Endothelial cell of umbilical vein (primary cell): ENCODE data around the gene ACSF3. TPM values are rescaled to one million over a fixed set of nuclear protein-coding genes. Genes with fewer than 3 reads are reported as not detected.

Source experiments
- BruUV-seq: library from RNA; stranded (reverse); fragments of 400-500 nt; replicated peaks from 2 replicates; lab custom pipeline; 2021; lab: Mats Ljungman, UMichigan
- CTCF ChIA-PET: fragments of 300-600, 350-600 bp; sonication (Branson Sonifier 250); formaldehyde crosslinking; loops from one replicate; lab custom pipeline; 2021; ENCODE audit warnings: antibody characterized with exemption, inconsistent platforms; lab: Charles Lee
- POLR2A ChIA-PET: fragments of 300-600, 350-600 bp; sonication (Branson Sonifier 250); formaldehyde crosslinking; loops from one replicate; lab custom pipeline; 2021; ENCODE audit warnings: antibody characterized with exemption, inconsistent platforms; lab: Charles Lee
- DNase-seq: peaks from one replicate; pipeline ENCODE4 v3.0.0-alpha.2; 2011; ENCODE audit warnings: low read depth, low spot score
- FAIRE-seq: peaks from 2 replicates; lab custom pipeline; 2011; peaks lifted over from hg19 to GRCh38; lab: Jason Lieb, UNC
- H2AFZ ChIP-seq: 2 replicates; pipeline ENCODE4 v1.6.0; 2012; ENCODE audit warnings: low read depth, low read length, control low read depth, inconsistent platforms
- H3K27ac ChIP-seq: 2 replicates; pipeline ENCODE4 v1.5.1; 2011; ENCODE audit warnings: low read depth, mild to moderate bottlenecking, control low read depth, low read length, moderate library complexity; ENCODE audit not compliant: insufficient read depth
- H3K27me3 ChIP-seq, 2 experiments: 2 replicates each; pipeline versions ENCODE4 v1.6.0 to v1.6.1; 2011; ENCODE audit warnings: low read length in 2 of 2, mixed read lengths in 1 of 2; ENCODE audit not compliant: control insufficient read depth in 2 of 2, insufficient read depth in 2 of 2
- H3K36me3 ChIP-seq, 2 experiments: 2 replicates in 1 of 2; 3 replicates in 1 of 2; pipeline ENCODE4 v1.5.1; 2011; ENCODE audit warnings: low read length in 2 of 2, mild to moderate bottlenecking in 1 of 2, moderate library complexity in 1 of 2; ENCODE audit not compliant: control insufficient read depth in 2 of 2, insufficient read depth in 2 of 2; ENCODE audit errors: extremely low read depth in 1 of 2
- H3K4me1 ChIP-seq: 3 replicates; pipeline ENCODE4 v1.5.1; 2011; ENCODE audit warnings: mild to moderate bottlenecking, low read length; ENCODE audit not compliant: control insufficient read depth, insufficient read depth; ENCODE audit errors: extremely low read depth
- H3K4me2 ChIP-seq: 2 replicates; pipeline ENCODE4 v1.6.1; 2011; ENCODE audit warnings: low read length, control low read depth, mixed read lengths; ENCODE audit not compliant: insufficient read depth
- H3K4me3 ChIP-seq, 3 experiments: fragments of 200-600 bp in 1 of 3; sonication (generic), shearing (Covaris generic) in 1 of 3; replicated peaks in 1 of 3; 2 replicates each; pipeline ENCODE4 v1.5.1; 2011 to 2016; ENCODE audit warnings: control low read depth in 3 of 3, low read length in 3 of 3, mild to moderate bottlenecking in 2 of 3, inconsistent platforms in 1 of 3, low read depth in 1 of 3, moderate library complexity in 1 of 3; ENCODE audit not compliant: insufficient read depth in 1 of 3
- H3K79me2 ChIP-seq: 2 replicates; pipeline ENCODE4 v1.6.0; 2012; ENCODE audit warnings: low read length, inconsistent platforms; ENCODE audit not compliant: control insufficient read depth, insufficient read depth
- H3K9ac ChIP-seq: replicated peaks from 2 replicates; pipeline ENCODE3; 2011; ENCODE audit warnings: low read length, control low read depth; ENCODE audit not compliant: insufficient read depth; ENCODE audit errors: extremely low read depth
- H3K9me1 ChIP-seq: replicated peaks from 3 replicates; pipeline ENCODE4 v1.6.0; 2011; ENCODE audit warnings: mild to moderate bottlenecking, low read length; ENCODE audit not compliant: control insufficient read depth, insufficient read depth; ENCODE audit errors: extremely low read depth
- H3K9me3 ChIP-seq: replicated peaks from 2 replicates; pipeline ENCODE4 v1.5.1; 2012; ENCODE audit warnings: low read length, inconsistent platforms; ENCODE audit not compliant: control insufficient read depth, insufficient read depth
- H4K20me1 ChIP-seq: replicated peaks from 2 replicates; pipeline ENCODE3; 2011; ENCODE audit warnings: mild to moderate bottlenecking, low read length; ENCODE audit not compliant: control insufficient read depth, insufficient read depth; ENCODE audit errors: extremely low read depth
- CTCF ChIP-seq, 2 donors: IDR thresholded peaks; 1 replicate in 1 of 2; 2 replicates in 1 of 2; pipeline ENCODE4 v1.5.1; 2011; ENCODE audit warnings: low read length in 2 of 2, mild to moderate bottlenecking in 2 of 2, moderate library complexity in 2 of 2, control low read depth in 1 of 2, inconsistent platforms in 1 of 2, low read depth in 1 of 2; ENCODE audit not compliant: insufficient read depth in 1 of 2; ENCODE audit errors: extremely low read depth in 1 of 2
- EZH2 ChIP-seq: IDR thresholded peaks from 2 replicates; pipeline ENCODE4 v1.6.1; 2012; ENCODE audit warnings: borderline replicate concordance, low read depth, mild to moderate bottlenecking, moderate library complexity, low read length, inconsistent platforms; ENCODE audit not compliant: severe bottlenecking
- FOS ChIP-seq: IDR thresholded peaks from 2 replicates; pipeline ENCODE4 v1.6.1; 2011; ENCODE audit warnings: mild to moderate bottlenecking, low read length, moderate library complexity, borderline replicate concordance; ENCODE audit not compliant: insufficient read depth
- GATA2 ChIP-seq: IDR thresholded peaks from 2 replicates; pipeline ENCODE4 v1.7.0; 2011; ENCODE audit warnings: low read depth, mild to moderate bottlenecking, moderate library complexity, mixed read lengths, low read length; ENCODE audit not compliant: insufficient read length, insufficient read depth
- JUN ChIP-seq: IDR thresholded peaks from 2 replicates; pipeline ENCODE4 v1.6.1; 2011; ENCODE audit warnings: borderline replicate concordance, low read depth; ENCODE audit not compliant: insufficient read length, insufficient read depth
- MAX ChIP-seq: IDR thresholded peaks from 2 replicates; pipeline ENCODE4 v1.6.1; 2011; ENCODE audit not compliant: insufficient read depth, insufficient read length
- MYC ChIP-seq: IDR thresholded peaks from one replicate; pipeline ENCODE4 v1.6.1; 2011; ENCODE audit warnings: mild to moderate bottlenecking, low read depth, low read length
- POLR2A ChIP-seq: IDR thresholded peaks from 2 replicates; pipeline ENCODE4 v1.6.1; 2012; ENCODE audit warnings: low read depth, mild to moderate bottlenecking, control low read depth, low read length
- POLR2AphosphoS5 ChIP-seq: IDR thresholded peaks from 2 replicates; pipeline ENCODE4 v1.6.1; 2012; ENCODE audit warnings: low read depth, mild to moderate bottlenecking, control low read depth, low read length, moderate library complexity; ENCODE audit not compliant: insufficient read depth
- dilution Hi-C: fragments of 300-500 bp; cut with MboI; formaldehyde crosslinking; loops from one replicate; pipeline ENCODE4 v1.15.0; 2019; ENCODE audit warnings: low sequenced_read_pairs; ENCODE audit not compliant: extremely low pct_ligation_motif_present
- intact Hi-C: fragments of 100-400 bp; cut with micrococcal nuclease; formaldehyde crosslinking; loops from one replicate; pipeline ENCODE4 v1.10.0; 2022
- polyA plus RNA-seq, 4 experiments: library from polyadenylated mRNA; depleted of rRNA in 3 of 4; stranded (reverse) in 3 of 4; unstranded in 1 of 4; fragments of >200 nt; gene quantifications; 2 replicates each; pipeline versions ENCODE4 v1.2.1 to v1.2.3, GENCODE V29; 2011 to 2012; ENCODE audit warnings: missing spikeins in 1 of 4
- total RNA-seq: library from RNA; stranded (reverse); gene quantifications from 2 replicates; pipeline ENCODE4 v1.2.3, GENCODE V29; 2021

The ACSF3 gene
- total and polyA plus RNA-seq, 2 donors (not counting 3 experiments of a cell fraction or from before 2014, with no cell fraction given): 18.6 to 33.2 TPM

- POLR2A ChIA-PET: no interaction called here
- Histone ChIP-seq H3K27me3 (no peaks in the 10 kb centered on the region), H3K4me1 (no peaks in the 10 kb centered on the region), H3K4me2 (no peak overlapping the region), H3K9ac (no peak overlapping the region), H4K20me1 (peaks cover 2% of the 10 kb centered on the region), H3K9me3 (no peaks in the 10 kb centered on the region), H3K9me1 (no peaks in the 10 kb centered on the region), H3K4me3 (no peak overlapping the region), H3K79me2 (no peaks in the 10 kb centered on the region), H3K27ac (no peak overlapping the region), H2AFZ (no peak overlapping the region), H3K36me3 (peaks cover 0 to 13% of the 10 kb centered on the region in 2 experiments)
- dilution Hi-C loops (loop anchor here (25.0 kb wide), 1 partner anchor 167 kb away; no protein-coding TSS in a partner anchor), intact Hi-C loops (no loop called here)
- TF ChIP-seq EZH2: no peak
- TF ChIP-seq MAX: no peak
- no peak for TF ChIP-seq CTCF (IDR thresholded peaks at IDR 0.05; ENCODE audit: extremely low read depth in 1 of 2, insufficient read depth in 1 of 2, low read depth in 1 of 2, low read length in 2 of 2)
- TF ChIP-seq POLR2A: no peak
- TF ChIP-seq MYC: no peak
- TF ChIP-seq JUN: no peak
- no peak for TF ChIP-seq GATA2
- no peak for TF ChIP-seq POLR2AphosphoS5
- TF ChIP-seq FOS: no peak
- FAIRE-seq (no peak), DNase-seq (no peak)
- CTCF ChIA-PET: interaction anchor here (1.0 kb wide), 1 partner anchor 8 kb away, joined by 3 read pairs; no protein-coding TSS in a partner anchor
- BruUV-seq: no TSS peak
Observed at GRCh38 chr16:89129378-89129777, 35.7 kb downstream of the ACSF3 start.
